DMS79 treated with DMSO at 0.1 percent for 48 hours (cell line): ENCODE measurements around the gene AK8.
"Not testable (repeated sequence)": the region's sequence is repeated elsewhere in the genome, so short reads cannot be mapped to it uniquely, and the experiment has no call there.

Experiments
- DNase-seq: peaks from one replicate; lab custom pipeline; 2025; lab: John Stamatoyannopoulos, UW

AK8 gene

DNA sequence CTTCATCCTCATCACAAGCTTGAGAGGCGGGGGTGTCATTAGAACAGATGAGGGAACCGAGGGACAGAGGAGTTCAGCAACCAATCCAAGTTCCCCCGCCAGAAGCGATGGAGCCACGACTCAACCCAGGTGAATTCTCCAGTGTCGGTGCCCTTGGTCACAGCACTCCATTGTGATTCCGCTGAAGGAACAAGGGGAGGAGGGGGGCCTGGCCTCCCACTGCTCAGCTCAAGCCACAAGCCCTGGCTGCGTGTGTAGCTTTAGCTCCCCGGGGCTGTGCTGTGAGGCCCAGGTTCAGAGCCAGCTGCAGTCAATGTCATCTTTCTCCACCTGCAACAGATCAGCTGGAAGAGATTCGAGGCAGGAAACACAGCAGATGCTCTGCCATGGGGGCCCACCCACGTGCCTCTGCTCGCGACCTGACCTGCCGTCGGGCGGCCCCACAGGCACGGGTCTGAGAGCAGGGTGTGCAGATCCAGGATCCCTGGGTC is 135.2 kb downstream of the AK8 start:
- DNase-seq, result no peak

DNA sequence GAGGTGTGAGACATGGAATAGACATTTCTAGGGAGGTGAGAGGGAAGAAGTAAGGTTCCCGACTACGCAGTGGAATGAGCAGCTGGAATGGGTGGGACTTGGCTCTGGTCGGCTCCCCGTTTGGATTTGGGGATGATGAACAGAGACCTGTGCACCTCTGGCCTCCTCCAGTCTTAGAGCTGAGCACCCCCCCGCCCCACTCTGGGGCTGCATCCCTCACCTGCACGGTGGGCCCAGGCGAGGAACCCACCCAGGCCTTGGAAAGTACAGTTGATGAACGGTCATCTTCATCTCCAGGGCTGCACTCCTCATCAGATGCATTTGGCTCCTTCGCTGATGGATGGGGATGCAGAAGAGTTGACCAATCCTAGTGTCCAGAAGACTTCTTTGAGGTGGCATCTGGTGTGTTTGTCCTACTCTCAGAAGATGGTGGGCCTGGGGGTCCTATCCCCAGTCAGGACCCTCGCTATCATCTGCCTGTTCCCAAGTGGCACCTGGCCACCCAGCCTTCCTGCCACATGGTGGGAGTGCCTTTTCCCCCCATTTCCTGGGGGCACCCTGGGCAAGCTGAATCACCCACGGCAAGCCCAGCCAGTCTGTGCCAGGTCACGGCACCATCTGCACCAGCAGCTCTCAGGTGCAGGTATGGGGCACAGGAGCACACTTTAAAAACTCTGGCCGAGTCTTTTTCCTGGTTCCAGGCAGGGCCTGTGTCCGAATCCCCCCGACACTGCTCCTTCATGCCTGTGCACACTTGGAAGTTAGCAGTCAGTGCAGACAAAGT is 137.4 kb downstream of the AK8 start:
- no peak for DNase-seq

- DNase-seq, result no peak
Observed at GRCh38 chr9:132739710-132740310, 138.3 kb downstream of the AK8 start.

- DNase-seq, result no peak
Observed at GRCh38 chr9:132733260-132733815, 144.7 kb downstream of the AK8 start.

DNA sequence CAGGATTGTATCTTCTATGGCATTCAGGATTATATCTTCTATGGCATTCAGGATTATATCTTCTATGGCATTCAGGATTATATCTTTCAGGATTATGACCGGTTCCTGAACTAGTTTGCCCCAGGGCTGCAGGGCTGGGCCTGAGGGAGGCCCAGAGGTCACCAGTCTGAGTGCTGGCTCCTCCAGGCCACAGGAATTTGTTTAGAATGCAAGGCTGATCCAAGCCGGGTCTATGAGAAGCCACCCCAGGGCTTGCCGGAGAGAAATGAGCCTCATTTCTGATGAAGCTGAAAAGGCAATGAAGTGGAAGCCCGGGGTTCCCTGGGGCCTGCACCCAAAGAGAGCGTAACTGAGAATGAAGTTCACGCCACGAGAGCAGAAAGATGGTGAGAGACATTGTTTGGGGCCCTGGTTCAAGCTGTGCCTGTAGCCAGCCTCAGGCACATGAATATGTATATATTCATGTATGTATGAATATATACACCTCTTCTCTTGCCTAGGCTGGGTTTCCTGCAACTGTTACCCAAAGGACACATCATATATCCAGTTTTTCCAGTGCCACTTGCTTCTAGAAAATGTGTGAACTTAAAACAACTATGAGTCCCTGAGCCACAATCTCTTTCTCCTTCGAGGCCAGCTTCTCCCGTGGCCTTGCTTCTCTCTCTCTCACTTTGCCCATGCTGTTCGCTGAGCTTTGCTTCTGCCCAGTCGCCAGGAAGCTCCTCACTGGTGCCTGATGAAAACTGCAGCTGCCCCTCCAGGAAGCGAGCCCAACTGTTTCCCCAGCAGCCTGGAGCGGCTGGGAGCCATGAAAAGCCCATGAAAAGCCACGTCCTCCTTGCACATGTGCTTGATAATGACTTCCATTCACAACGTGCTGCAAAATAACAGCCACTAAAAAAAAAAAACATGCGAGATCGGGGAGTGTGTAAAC is 145.5 kb downstream of the AK8 start:
- no peak for DNase-seq

DNA sequence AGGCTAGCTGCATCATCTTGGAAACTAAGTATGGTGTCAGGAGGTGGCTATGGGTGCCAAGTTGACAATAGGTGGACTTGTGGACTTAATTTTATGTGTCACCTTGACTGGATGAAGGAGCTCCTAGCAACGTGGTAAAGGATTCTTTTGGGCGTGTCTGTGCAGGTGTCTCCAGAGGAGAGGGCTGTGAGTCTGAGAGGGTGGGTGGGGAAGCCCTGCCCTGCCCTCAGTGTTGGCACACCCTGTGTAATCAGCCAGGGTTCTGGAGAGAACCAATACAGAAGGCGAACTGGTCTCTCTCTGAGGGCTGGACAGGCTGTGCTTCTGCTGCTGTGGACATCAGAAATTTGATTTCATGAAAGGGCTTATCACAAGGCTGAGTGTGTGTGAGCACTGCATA is 146.9 kb downstream of the AK8 start:
- no peak for DNase-seq

DNA sequence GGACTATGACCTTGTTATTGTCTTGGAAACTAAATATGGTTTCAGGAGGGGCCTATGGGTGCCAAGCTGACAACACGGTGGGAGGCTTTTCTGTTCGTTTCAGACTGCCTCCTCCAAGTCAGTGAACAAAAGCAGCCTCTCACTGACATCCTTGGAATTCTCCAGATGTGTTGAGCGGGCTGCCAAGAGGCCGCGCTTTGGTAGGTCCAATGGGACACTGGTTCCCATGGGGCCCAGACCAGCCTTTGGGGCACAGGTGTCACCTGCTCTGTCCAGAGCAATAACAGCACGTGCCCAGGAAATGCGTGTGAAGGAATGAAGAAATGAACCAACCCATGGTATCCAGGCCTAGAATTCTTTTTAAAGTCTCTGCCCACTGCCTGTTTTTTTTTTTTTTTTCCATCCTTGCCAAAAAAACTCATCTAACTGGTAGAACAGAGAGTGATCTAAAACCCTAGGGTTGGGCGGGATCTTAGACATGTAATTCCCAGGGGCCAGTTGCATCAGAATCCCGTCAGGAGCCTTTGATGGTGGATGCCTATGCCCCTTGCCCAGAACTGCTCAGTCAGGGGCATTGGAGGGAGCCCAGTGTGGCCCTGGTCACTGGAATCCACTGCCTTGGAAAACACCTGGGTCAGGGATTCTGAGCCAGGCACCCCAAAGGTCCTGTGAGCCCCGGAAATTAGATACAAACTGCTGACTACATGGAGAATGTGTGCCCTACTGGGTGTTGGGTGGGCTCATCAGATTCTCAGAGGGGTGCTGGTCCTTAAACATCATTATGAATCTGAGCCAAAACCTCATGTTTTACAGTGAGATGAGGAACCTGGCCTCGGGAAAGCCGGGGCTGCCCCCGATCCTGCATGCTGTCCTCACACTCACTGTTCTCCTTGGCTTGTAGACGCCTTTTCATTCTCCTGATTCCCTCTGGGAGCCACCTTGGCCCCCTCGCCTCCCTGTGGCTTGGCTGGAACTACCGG is 147.7 kb downstream of the AK8 start:
- DNase-seq, result no peak

GRCh38 chr9:132729235-132729890 is 148.7 kb downstream of the AK8 start:
- DNase-seq, result no peak

DNA sequence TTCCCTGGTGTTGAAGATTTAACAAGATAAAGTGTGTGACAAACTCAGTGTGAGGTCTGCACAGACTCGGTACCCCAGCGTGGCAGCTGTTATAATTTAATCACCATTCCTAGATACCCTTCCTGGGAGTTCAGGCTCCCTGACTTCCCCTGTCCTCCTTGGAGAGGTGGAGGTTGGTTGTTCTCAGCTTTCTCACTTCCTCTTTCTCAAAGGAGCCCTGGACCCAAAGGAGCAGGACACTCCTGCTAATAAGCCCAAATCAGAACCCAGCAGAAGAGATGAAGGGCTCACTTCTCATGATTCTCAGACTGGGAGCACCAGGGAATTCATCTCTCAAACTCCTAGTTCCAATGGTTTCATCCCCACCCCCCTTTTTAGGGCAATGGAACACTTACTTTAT is 149.6 kb downstream of the AK8 start:
- DNase-seq, result no peak

DNA sequence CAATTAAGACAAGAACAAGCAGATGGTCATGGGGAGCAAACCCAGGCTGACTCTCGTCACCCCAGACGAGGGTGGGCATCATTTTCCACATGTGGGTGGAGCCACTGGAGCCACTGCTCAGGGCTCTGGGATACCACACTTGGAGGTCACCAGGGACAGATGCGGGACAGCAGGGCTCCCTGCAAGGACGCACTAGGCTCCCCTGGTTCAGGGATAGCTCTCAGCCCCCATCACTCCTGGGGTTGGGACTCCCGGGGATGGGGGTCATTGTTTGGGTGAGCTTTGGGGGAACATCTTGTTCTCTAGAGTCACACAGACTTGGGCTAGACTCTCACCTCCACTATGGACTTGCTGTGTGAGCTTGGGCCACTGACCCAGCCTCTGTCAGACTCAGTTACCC is 150.0 kb downstream of the AK8 start:
- DNase-seq, result no peak

DNA sequence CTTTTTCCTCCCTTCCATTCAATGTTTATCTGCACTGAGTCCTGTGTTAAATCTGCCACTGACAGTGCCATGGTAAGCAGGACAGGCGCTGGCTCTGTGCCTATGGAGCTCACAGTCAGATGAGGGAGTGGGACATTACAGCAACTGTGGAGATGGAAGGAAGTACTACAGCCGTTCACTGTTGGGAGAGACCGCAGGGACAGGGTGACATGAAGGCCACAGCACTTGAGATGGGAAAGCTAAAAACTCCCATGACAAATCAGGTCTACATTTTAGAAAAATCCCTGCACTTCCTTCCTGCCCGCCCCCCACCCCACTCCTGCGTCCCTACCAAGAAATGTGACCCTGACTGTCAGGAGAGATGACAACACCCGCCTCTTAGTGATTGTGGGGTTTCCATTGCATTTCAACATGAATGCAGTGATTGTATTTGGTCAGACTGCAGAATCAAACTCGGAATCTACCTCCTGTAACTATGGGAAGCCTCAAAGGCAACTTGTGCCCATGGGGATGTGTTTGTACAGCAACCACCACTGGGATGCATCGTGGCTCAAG is 151.4 kb downstream of the AK8 start:
- no peak for DNase-seq

GRCh38 chr9:132725306-132725705 is 152.8 kb downstream of the AK8 start:
- no peak for DNase-seq

GRCh38 chr9:132723809-132724208 is 154.3 kb downstream of the AK8 start:
- DNase-seq, result no peak

DNA sequence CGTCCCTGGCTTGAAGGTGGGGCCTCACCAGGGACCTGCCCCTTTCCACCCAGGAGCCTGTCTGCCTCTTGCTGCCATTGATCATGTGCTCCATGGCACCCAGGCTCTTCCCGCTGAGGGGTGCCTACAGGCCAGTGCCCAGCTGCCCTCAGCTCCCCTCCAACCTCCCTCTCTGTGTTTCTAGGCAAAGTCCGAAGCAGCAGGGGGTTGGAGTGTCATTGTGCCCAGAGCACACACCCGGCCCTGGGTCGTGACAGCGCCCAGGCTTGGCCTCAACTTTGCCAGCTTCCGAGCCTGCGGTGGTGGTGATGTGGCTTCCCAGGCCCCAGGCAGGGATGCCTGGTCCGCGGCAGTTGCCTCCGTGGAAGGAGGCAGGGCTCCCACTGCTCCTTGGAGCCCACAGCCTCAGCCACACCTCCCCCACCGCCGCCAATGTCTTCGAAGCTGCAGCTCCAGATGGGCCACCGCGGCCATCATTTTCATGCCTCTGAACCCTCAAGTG is 155.5 kb downstream of the AK8 start:
- no peak for DNase-seq

DNA sequence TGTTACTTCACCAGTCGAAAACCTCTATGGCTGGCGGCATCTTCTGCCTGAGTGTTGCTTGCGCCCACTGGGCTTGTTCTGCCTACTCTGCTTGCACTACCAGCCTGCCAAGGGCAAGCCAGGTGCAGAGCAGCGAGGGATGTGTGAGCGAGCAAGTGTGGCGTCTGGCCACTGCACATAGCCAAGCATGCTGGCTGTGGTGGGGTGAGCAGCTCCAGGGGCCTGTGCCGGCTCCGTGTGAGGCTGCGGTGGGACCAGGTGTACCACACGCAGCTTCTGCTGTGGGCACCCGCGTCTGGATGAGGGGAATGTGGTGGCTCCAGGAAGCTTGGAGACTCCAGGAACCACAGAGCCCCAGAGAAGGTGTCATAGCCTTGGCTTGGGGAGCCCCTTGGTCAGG is 156.4 kb downstream of the AK8 start:
- no peak for DNase-seq

- not testable (repeated sequence) for DNase-seq
Observed at GRCh38 chr9:132718381-132718928, 159.6 kb downstream of the AK8 start.

- DNase-seq, result no peak
Observed at GRCh38 chr9:132717326-132717945, 160.6 kb downstream of the AK8 start.

DNA sequence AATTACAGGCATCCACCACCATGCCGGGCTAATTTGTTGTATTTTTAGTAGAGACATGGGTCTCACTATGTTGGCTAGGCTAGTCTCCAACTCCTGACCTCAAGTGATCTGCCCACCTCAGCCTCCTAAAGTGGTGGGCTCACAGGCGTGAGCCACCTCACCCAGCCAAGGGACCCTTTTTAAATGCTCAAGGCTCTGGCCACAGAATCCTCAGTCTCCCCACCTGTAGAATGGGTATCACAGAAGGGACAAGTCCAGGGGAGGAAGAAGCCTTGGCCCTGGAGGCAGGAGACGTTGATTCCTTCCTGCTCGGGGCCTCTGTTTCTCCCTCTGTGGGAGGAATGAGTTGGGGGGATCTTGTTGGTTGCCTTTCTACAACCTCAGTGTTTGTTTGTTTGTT is 162.1 kb downstream of the AK8 start:
- no peak for DNase-seq

GRCh38 chr9:132712753-132713152 is 165.3 kb downstream of the AK8 start:
- no peak for DNase-seq
